NCI-H1694 treated with DMSO at 0.1 percent for 48 hours (cell line): ENCODE measurements around the gene CLCNKA.
"Not testable (repeated sequence)": the region's sequence is repeated elsewhere in the genome, so short reads cannot be mapped to it uniquely, and the experiment has no call there.

ENCODE experiments used
- DNase-seq: peaks from one replicate; lab custom pipeline; 2025; lab: John Stamatoyannopoulos, UW

The CLCNKA gene

GRCh38 chr1:16042096-16042495 lies 20.3 kb downstream of the CLCNKA start:
- DNase-seq, result no peak

- DNase-seq, result not testable (repeated sequence)
These were observed 20.8 kb downstream of the CLCNKA start for GRCh38 chr1:16042654-16043053.

GRCh38 chr1:16043521-16043920 lies 21.7 kb downstream of the CLCNKA start, which contains the start of gene CLCNKB:
Gene CLCNKB (plus strand): TSS chr1:16043782. CDS start chr1:16044493, 711 bp downstream.
- no peak for DNase-seq

GRCh38 chr1:16043950-16044349 lies 22.1 kb downstream of the CLCNKA start:
- no peak for DNase-seq

- DNase-seq, result no peak
These were observed 25.0 kb downstream of the CLCNKA start for GRCh38 chr1:16046842-16047241.

- DNase-seq, result no peak
These were observed 26.1 kb downstream of the CLCNKA start for GRCh38 chr1:16047791-16048475.

- DNase-seq, result no peak
These were observed 26.8 kb downstream of the CLCNKA start for GRCh38 chr1:16048573-16049189.

GRCh38 chr1:16050328-16050727 lies 28.5 kb downstream of the CLCNKA start:
- DNase-seq, result no peak

GRCh38 chr1:16051039-16051438 lies 29.2 kb downstream of the CLCNKA start:
- DNase-seq, result no peak

GRCh38 chr1:16051949-16052348 lies 30.1 kb downstream of the CLCNKA start:
- DNase-seq, result not testable (repeated sequence)

- no peak for DNase-seq
These were observed 32.1 kb downstream of the CLCNKA start for GRCh38 chr1:16053781-16054502.

- DNase-seq, result no peak
These were observed 33.0 kb downstream of the CLCNKA start for GRCh38 chr1:16054598-16055540.

GRCh38 chr1:16055613-16056520 lies 34.0 kb downstream of the CLCNKA start:
- DNase-seq, result peak; percentile 72

GRCh38 chr1:16056521-16056912 lies 34.7 kb downstream of the CLCNKA start:
- not testable (repeated sequence) for DNase-seq

- DNase-seq, result not testable (repeated sequence)
These were observed 35.6 kb downstream of the CLCNKA start for GRCh38 chr1:16057314-16057915.

GRCh38 chr1:16058394-16059120 lies 36.7 kb downstream of the CLCNKA start:
- not testable (repeated sequence) for DNase-seq

GRCh38 chr1:16061266-16061665 lies 39.4 kb downstream of the CLCNKA start:
- no peak for DNase-seq

GRCh38 chr1:16061989-16062686 lies 40.3 kb downstream of the CLCNKA start:
- DNase-seq, result not testable (repeated sequence)

- not testable (repeated sequence) for DNase-seq
These were observed 40.8 kb downstream of the CLCNKA start for GRCh38 chr1:16062687-16063075.
